A549 (cell line): Measurements from ENCODE around the gene CMTR1. TPM values are rescaled to one million over a fixed set of nuclear protein-coding genes. Genes with fewer than 3 reads are reported as not detected.

Experiments used
- ATAC-seq, 2 experiments: fragments of 200-7000 bp in 1 of 2; fragments of >200 bp in 1 of 2; cut with Nextera tagmentation in 1 of 2; cut with Tn5 transposase in 1 of 2; 3 replicates each; pipeline versions ENCODE4 v1.8.0 to v1.9.1; 2018 to 2020; ENCODE audit warnings: mild to moderate bottlenecking in 1 of 2, moderate library complexity in 1 of 2
- CTCF ChIA-PET: fragments of 300-600 bp; sonication (Branson Sonifier 250); formaldehyde crosslinking; extraction: SDS; loops from one replicate; lab custom pipeline; 2021; ENCODE audit warnings: antibody characterized with exemption, inconsistent platforms; lab: Yijun Ruan, JAX
- POLR2A ChIA-PET: fragments of 350-600 bp; formaldehyde crosslinking; extraction: SDS; loops from one replicate; lab custom pipeline; 2021; ENCODE audit warnings: antibody characterized with exemption, inconsistent platforms; lab: Yijun Ruan, JAX
- DNase-seq, 2 experiments: peaks; one replicate each; pipeline versions ENCODE4 v3.0.0 to v3.0.0-alpha.2; 2011 to 2016; ENCODE audit warnings: low read depth in 1 of 2, low spot score in 1 of 2
- FAIRE-seq: peaks from 2 replicates; lab custom pipeline; 2011; peaks lifted over from hg19 to GRCh38; lab: Jason Lieb, UNC
- H3K27ac ChIP-seq, 2 experiments: fragments of >200 bp; sonication (Bioruptor Twin); formaldehyde crosslinking; 3 replicates each; pipeline ENCODE4 v1.5.1; 2016 to 2017
- H3K4me1 ChIP-seq: fragments of >200 bp; sonication (Bioruptor Twin); formaldehyde crosslinking; 3 replicates; pipeline ENCODE4 v1.6.1; 2016
- H3K4me2 ChIP-seq: fragments of >200 bp; sonication (Bioruptor Twin); formaldehyde crosslinking; 3 replicates; pipeline ENCODE4 v1.6.1; 2016
- H3K4me3 ChIP-seq: fragments of >200 bp; sonication (Bioruptor Twin); formaldehyde crosslinking; 3 replicates; pipeline ENCODE4 v1.5.1; 2016
- H3K9me3 ChIP-seq: fragments of >200 bp; sonication (Bioruptor Twin); formaldehyde crosslinking; 3 replicates; pipeline ENCODE4 v1.6.1; 2016
- CBX8 ChIP-seq: fragments of 200-600 bp; sonication (generic); IDR thresholded peaks from 2 replicates; pipeline ENCODE4 v1.6.1; 2016
- CEBPB ChIP-seq, 2 experiments: fragments of >200 bp in 1 of 2; sonication (Bioruptor Twin) in 1 of 2; formaldehyde crosslinking in 1 of 2; IDR thresholded peaks; 2 replicates each; pipeline ENCODE4 v1.6.1; 2012 to 2016
- CHD4 ChIP-seq: fragments of 200-600 bp; sonication (generic); IDR thresholded peaks from 2 replicates; pipeline ENCODE4 v1.6.1; 2016; ENCODE audit warnings: antibody characterized with exemption, mild to moderate bottlenecking, borderline replicate concordance
- EHF ChIP-seq: fragments of 250-450 bp; sonication (Bioruptor Pico); IDR thresholded peaks from 2 replicates; pipeline ENCODE4 v1.5.0; 2020; ENCODE audit warnings: mild to moderate bottlenecking
- FOSB ChIP-seq: fragments of 250-450 bp; sonication (Bioruptor Pico); IDR thresholded peaks from 2 replicates; pipeline ENCODE4 v1.5.0; 2020; ENCODE audit warnings: mild to moderate bottlenecking, moderate library complexity
- FOSL2 ChIP-seq, 2 experiments: fragments of 450-650 bp in 1 of 2; fragments of >200 bp in 1 of 2; sonication (Bioruptor Twin) in 1 of 2; formaldehyde crosslinking; IDR thresholded peaks; 2 replicates each; pipeline versions ENCODE4 v1.5.0 to v1.6.1; 2016 to 2020; ENCODE audit warnings: mild to moderate bottlenecking in 1 of 2, moderate library complexity in 1 of 2
- FOXS1 ChIP-seq: fragments of 250-450 bp; sonication (Bioruptor Pico); IDR thresholded peaks from 2 replicates; pipeline ENCODE4 v1.5.0; 2020; ENCODE audit warnings: mild to moderate bottlenecking, moderate library complexity
- HOXB5 ChIP-seq: fragments of 250-450 bp; sonication (Bioruptor Pico); IDR thresholded peaks from 2 replicates; pipeline ENCODE4 v1.5.0; 2020; ENCODE audit warnings: mild to moderate bottlenecking, moderate library complexity
- JUN ChIP-seq, 2 experiments: fragments of >200 bp; sonication (Bioruptor Twin); formaldehyde crosslinking; IDR thresholded peaks; 2 replicates in 1 of 2; 3 replicates in 1 of 2; pipeline ENCODE4 v1.6.1; 2016 to 2017
- KDM1A ChIP-seq: fragments of 200-600 bp; sonication (generic); IDR thresholded peaks from 2 replicates; pipeline ENCODE4 v1.6.1; 2016; ENCODE audit warnings: low read depth, mild to moderate bottlenecking
- RAD21 ChIP-seq, 2 experiments: fragments of >200 bp in 1 of 2; sonication (Bioruptor Twin) in 1 of 2; formaldehyde crosslinking in 1 of 2; IDR thresholded peaks in 1 of 2; conservative IDR thresholded peaks in 1 of 2; 2 replicates in 1 of 2; 3 replicates in 1 of 2; pipeline ENCODE4 v1.6.1; 2012 to 2018; ENCODE audit warnings: inconsistent platforms in 1 of 2
- RFX5 ChIP-seq: fragments of 450-650 bp; IDR thresholded peaks from 2 replicates; pipeline ENCODE4 v1.7.1; 2014; ENCODE audit warnings: antibody characterized with exemption, mild to moderate bottlenecking, moderate library complexity
- SREBF2 ChIP-seq: fragments of 450-650 bp; IDR thresholded peaks from 2 replicates; pipeline ENCODE4 v1.6.1; 2014; ENCODE audit warnings: mild to moderate bottlenecking, moderate library complexity
- WGBS: methylation state at CpG from one replicate; pipeline ENCODE4 v1.1.6; 2017; ENCODE audit errors: missing lambda C conversion rate; 5-methylcytosine and 5-hydroxymethylcytosine counted together
- polyA plus RNA-seq, 4 experiments: library from polyadenylated mRNA; depleted of rRNA in 3 of 4; stranded (reverse); fragments of >200 nt; fragmentation: RNase III in 1 of 4; extraction: RNeasy Plus Mini Kit Qiagen cat#74134 plus additional on column Dnase treatment in 1 of 4; gene quantifications; 2 replicates in 3 of 4; 3 replicates in 1 of 4; pipeline ENCODE4 v1.2.3, GENCODE V29; 2011 to 2017
- TF ChIP-seq, protein P1 (sequence below): IDR thresholded peaks from 2 replicates; pipeline ENCODE4 v1.6.1; 2012
- TF ChIP-seq, protein P2 (sequence below): fragments of 200-600 bp; sonication (generic); IDR thresholded peaks from 2 replicates; pipeline ENCODE4 v1.6.1; 2016; ENCODE audit warnings: antibody characterized with exemption, mild to moderate bottlenecking, moderate library complexity
- TF ChIP-seq, protein P3 (sequence below): fragments of 250-450 bp; sonication (Bioruptor Pico); IDR thresholded peaks from 2 replicates; pipeline ENCODE4 v1.5.0; 2021; ENCODE audit warnings: mild to moderate bottlenecking, moderate library complexity, borderline replicate concordance

The CMTR1 gene
- polyA plus RNA-seq, 2 of the 4 experiments (the other 2 are of a cell fraction): 17.0 to 17.8 TPM

DNA sequence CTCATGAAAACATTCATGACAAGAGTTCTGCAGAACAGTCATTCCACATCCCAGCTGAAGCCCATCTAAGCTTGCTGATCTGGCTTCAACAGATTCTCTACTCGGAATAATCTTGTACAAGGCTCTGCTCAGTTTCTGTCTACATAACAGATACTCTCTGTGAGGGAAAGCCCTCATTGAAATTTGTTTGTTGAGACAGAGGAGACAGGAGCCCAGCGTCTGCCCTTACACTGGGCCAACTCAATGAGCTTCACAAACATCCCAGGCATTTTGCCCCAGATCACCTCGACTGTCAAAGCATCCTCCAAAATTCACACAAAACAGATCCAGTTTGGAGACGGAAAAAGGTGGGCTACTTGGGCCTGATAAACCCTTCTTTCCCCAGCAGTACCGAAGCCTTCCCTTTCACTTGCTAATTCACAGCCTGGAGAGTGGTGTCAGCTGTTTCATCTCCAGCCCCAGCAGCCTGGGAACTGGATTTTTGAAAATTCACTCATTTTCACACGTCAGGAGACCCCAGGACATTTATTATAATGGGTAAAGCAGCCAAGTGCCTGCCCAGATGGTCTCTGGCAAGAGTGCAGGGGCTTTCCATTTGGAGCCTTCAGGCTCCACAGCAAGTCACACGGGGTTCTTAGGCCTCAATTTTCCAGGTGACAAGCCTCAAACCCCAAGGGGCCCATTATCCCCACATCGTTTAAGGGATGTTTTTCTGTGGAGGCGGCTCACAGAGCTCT, 59.4 kb downstream of the CMTR1 start:
- WGBS: 51% methylated on average over 9 of the region's 9 CpGs
- TF ChIP-seq SREBF2 (no peak), FOXS1 (no peak), CHD4 (no peak), KDM1A (no peak), RAD21 (conservative IDR thresholded peaks at IDR 0.05 in 1 of 2, IDR thresholded peaks at IDR 0.05 in 1 of 2) (no peak)
- TF ChIP-seq, protein P1, sequence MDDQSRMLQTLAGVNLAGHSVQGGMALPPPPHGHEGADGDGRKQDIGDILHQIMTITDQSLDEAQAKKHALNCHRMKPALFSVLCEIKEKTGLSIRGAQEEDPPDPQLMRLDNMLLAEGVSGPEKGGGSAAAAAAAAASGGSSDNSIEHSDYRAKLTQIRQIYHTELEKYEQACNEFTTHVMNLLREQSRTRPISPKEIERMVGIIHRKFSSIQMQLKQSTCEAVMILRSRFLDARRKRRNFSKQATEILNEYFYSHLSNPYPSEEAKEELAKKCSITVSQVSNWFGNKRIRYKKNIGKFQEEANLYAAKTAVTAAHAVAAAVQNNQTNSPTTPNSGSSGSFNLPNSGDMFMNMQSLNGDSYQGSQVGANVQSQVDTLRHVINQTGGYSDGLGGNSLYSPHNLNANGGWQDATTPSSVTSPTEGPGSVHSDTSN: no peak
- ChIA-PET CTCF (interaction anchor here (0.6 to 1.8 kb wide), 5 partner anchors 14 to 200 kb away, joined by 3 to 8 read pairs (median 4); no protein-coding TSS in a partner anchor), POLR2A (no interaction called here)
- DNase-seq: no peak
- H3K9me3 ChIP-seq: no peaks in the 10 kb centered on the region
- H3K4me2 ChIP-seq: no peak overlapping the region
- ATAC-seq: no peak
- H3K4me3 ChIP-seq: no peak overlapping the region
- H3K4me1 ChIP-seq: no peaks in the 10 kb centered on the region
- no peak overlapping the region for H3K27ac ChIP-seq
- FAIRE-seq: no peak

DNA sequence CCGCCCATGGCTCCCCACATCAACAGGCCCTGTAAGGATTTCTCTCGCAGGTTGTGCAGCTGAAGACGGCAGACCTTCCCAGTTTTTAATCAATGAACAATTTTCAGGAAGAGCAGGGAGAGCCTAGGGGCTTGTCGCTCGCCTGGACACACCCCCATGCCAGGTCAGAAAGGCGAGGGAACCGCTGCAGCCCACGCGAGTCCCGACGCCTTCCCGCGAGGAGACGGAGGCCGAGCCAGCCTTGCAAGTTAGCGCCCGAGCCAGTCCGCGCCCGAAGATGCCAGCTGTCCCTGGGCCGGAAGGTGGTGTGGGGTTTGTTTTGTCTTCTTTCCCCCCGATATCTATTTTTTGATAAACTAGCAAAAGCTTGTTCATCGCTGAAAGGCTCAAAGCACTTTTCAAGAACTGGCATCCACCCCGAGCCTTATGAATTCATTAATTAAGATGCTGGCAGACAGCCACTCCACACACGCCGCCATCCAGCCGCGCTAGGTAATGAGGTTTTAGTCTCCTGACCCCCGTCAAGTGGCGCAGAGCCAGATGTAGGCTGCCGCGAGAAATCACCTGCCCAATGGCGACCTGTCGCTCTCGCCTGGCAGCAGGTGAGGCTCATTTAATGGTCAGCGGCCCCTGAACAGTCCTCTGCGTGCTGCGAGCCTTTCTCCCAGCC, 60.1 kb downstream of the CMTR1 start:
- no peaks in the 10 kb centered on the region for H3K9me3 ChIP-seq
- ATAC-seq: no peak
- TF ChIP-seq CBX8: no peak
- no peak for TF ChIP-seq JUN (IDR thresholded peaks at IDR 0.05)
- no peak for TF ChIP-seq RFX5
- TF ChIP-seq, protein P2, sequence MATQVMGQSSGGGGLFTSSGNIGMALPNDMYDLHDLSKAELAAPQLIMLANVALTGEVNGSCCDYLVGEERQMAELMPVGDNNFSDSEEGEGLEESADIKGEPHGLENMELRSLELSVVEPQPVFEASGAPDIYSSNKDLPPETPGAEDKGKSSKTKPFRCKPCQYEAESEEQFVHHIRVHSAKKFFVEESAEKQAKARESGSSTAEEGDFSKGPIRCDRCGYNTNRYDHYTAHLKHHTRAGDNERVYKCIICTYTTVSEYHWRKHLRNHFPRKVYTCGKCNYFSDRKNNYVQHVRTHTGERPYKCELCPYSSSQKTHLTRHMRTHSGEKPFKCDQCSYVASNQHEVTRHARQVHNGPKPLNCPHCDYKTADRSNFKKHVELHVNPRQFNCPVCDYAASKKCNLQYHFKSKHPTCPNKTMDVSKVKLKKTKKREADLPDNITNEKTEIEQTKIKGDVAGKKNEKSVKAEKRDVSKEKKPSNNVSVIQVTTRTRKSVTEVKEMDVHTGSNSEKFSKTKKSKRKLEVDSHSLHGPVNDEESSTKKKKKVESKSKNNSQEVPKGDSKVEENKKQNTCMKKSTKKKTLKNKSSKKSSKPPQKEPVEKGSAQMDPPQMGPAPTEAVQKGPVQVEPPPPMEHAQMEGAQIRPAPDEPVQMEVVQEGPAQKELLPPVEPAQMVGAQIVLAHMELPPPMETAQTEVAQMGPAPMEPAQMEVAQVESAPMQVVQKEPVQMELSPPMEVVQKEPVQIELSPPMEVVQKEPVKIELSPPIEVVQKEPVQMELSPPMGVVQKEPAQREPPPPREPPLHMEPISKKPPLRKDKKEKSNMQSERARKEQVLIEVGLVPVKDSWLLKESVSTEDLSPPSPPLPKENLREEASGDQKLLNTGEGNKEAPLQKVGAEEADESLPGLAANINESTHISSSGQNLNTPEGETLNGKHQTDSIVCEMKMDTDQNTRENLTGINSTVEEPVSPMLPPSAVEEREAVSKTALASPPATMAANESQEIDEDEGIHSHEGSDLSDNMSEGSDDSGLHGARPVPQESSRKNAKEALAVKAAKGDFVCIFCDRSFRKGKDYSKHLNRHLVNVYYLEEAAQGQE: no peak
- no peak for TF ChIP-seq EHF
- TF ChIP-seq FOSB (CRISPR knock-in tag): no peak
- no peak for TF ChIP-seq HOXB5 (CRISPR knock-in tag)
- TF ChIP-seq, protein P1: no peak
- no peak for TF ChIP-seq CEBPB (IDR thresholded peaks at IDR 0.05)
- TF ChIP-seq FOSL2 (IDR thresholded peaks at IDR 0.05): no peak
- TF ChIP-seq FOSL2 (CRISPR knock-in tag; IDR thresholded peaks at IDR 0.05): no peak
- no peak for TF ChIP-seq CHD4
- no peak for TF ChIP-seq RAD21 (conservative IDR thresholded peaks at IDR 0.05 in 1 of 2, IDR thresholded peaks at IDR 0.05 in 1 of 2)
- TF ChIP-seq, protein P3, sequence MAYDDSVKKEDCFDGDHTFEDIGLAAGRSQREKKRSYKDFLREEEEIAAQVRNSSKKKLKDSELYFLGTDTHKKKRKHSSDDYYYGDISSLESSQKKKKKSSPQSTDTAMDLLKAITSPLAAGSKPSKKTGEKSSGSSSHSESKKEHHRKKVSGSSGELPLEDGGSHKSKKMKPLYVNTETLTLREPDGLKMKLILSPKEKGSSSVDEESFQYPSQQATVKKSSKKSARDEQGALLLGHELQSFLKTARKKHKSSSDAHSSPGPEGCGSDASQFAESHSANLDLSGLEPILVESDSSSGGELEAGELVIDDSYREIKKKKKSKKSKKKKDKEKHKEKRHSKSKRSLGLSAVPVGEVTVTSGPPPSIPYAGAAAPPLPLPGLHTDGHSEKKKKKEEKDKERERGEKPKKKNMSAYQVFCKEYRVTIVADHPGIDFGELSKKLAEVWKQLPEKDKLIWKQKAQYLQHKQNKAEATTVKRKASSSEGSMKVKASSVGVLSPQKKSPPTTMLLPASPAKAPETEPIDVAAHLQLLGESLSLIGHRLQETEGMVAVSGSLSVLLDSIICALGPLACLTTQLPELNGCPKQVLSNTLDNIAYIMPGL (CRISPR knock-in tag): no peak
- TF ChIP-seq SREBF2: no peak
- CTCF ChIA-PET: interaction anchor here (1.3 to 1.8 kb wide), 3 partner anchors 197 to 199 kb away, joined by 3 to 7 read pairs (median 4); no protein-coding TSS in a partner anchor
- no peaks in the 10 kb centered on the region for H3K4me1 ChIP-seq
- no peak overlapping the region for H3K4me3 ChIP-seq
- H3K4me2 ChIP-seq: no peak overlapping the region
- FAIRE-seq: no peak
- 97% methylated on average over 29 of the region's 38 CpGs for WGBS
- POLR2A ChIA-PET: no interaction called here
- DNase-seq: no peak
- no peak overlapping the region for H3K27ac ChIP-seq
